Panc1 (cell line): Measurements from ENCODE around the gene OR6C76. TPM values are rescaled to one million over a fixed set of nuclear protein-coding genes. Genes with fewer than 3 reads are reported as not detected.
"Not testable (repeated sequence)": the region's sequence is repeated elsewhere in the genome, so short reads cannot be mapped to it uniquely, and the experiment has no call there.

Experiments
- ATAC-seq: fragments of 200-7000 bp; cut with Tn5 transposase; 2 replicates; pipeline ENCODE4 v1.9.1; 2020; ENCODE audit warnings: mild to moderate bottlenecking, moderate library complexity
- BruUV-seq: library from RNA; stranded (reverse); fragments of 400-500 nt; replicated peaks from 2 replicates; lab custom pipeline; 2021; lab: Mats Ljungman, UMichigan
- CTCF ChIA-PET: fragments of 300-600 bp; sonication (Branson Sonifier 250); formaldehyde crosslinking; loops from one replicate; lab custom pipeline; 2022; ENCODE audit warnings: antibody characterized with exemption; lab: Charles Lee
- POLR2A ChIA-PET: fragments of 300-600 bp; sonication (Branson Sonifier 250); formaldehyde crosslinking; loops from one replicate; lab custom pipeline; 2022; ENCODE audit warnings: antibody characterized with exemption; lab: Charles Lee
- DNase-seq: peaks from one replicate; pipeline ENCODE4 v3.0.0-alpha.2; 2010; ENCODE audit warnings: low read depth, low spot score
- H3K27ac ChIP-seq: 2 replicates; pipeline ENCODE4 v1.5.1; 2011; ENCODE audit warnings: mild to moderate bottlenecking, low read length, inconsistent platforms
- H3K27me3 ChIP-seq: fragments of 200-500 bp; sonication (Bioruptor generic); 2 replicates; pipeline ENCODE4 v1.6.0; 2014; ENCODE audit warnings: low read length, inconsistent platforms; ENCODE audit not compliant: control insufficient read depth, insufficient read depth
- H3K36me3 ChIP-seq: fragments of 200-500 bp; sonication (Bioruptor generic); 2 replicates; pipeline ENCODE4 v1.5.1; 2014; ENCODE audit warnings: inconsistent platforms, mild to moderate bottlenecking, low read length, moderate library complexity; ENCODE audit not compliant: control insufficient read depth, insufficient read depth
- H3K4me1 ChIP-seq: 2 replicates; pipeline ENCODE4 v1.5.1; 2011; ENCODE audit warnings: inconsistent platforms, mild to moderate bottlenecking, low read length, moderate library complexity; ENCODE audit not compliant: control insufficient read depth, insufficient read depth
- H3K4me3 ChIP-seq, 2 experiments: 2 replicates each; pipeline ENCODE4 v1.5.1; 2011 to 2012; ENCODE audit warnings: low read depth in 2 of 2, low read length in 2 of 2, mild to moderate bottlenecking in 2 of 2, inconsistent platforms in 1 of 2, moderate library complexity in 1 of 2
- H3K9me3 ChIP-seq: fragments of 200-500 bp; sonication (Bioruptor generic); 2 replicates; pipeline ENCODE4 v1.5.1; 2014; ENCODE audit warnings: low read depth, mild to moderate bottlenecking, inconsistent platforms, low read length, moderate library complexity; ENCODE audit not compliant: control insufficient read depth, insufficient read depth
- POLR2AphosphoS5 ChIP-seq: IDR thresholded peaks from 2 replicates; pipeline ENCODE4 v1.6.1; 2012; ENCODE audit warnings: mild to moderate bottlenecking, low read depth, low read length, moderate library complexity
- SIN3A ChIP-seq: IDR thresholded peaks from 2 replicates; pipeline ENCODE4 v1.6.1; 2012; ENCODE audit warnings: low read depth, mild to moderate bottlenecking, low read length, moderate library complexity, borderline replicate concordance; ENCODE audit not compliant: insufficient read depth
- TCF7L2 ChIP-seq: IDR thresholded peaks from 2 replicates; pipeline ENCODE4 v1.6.1; 2011; ENCODE audit warnings: mild to moderate bottlenecking, low read depth, low read length, inconsistent platforms
- in situ Hi-C: cut with HindIII; loops from 2 replicates; pipeline ENCODE4 v1.10.0; 2016; ENCODE audit warnings: low sequenced_read_pairs, low pct_unique_long_range_greater_than_20kb
- intact Hi-C: fragments of 100-400 bp; cut with micrococcal nuclease; formaldehyde crosslinking; loops from one replicate; pipeline ENCODE4 v1.10.0; 2022; ENCODE audit not compliant: unreplicated experiment
- total RNA-seq: library from RNA; stranded (reverse); gene quantifications from one replicate; pipeline ENCODE4 v1.2.1, GENCODE V29; 2021; ENCODE audit not compliant: unreplicated experiment
- TF ChIP-seq, protein P1 (sequence below): fragments of 450-650 bp; IDR thresholded peaks from 2 replicates; pipeline ENCODE4 v1.5.1; 2017; ENCODE audit warnings: mild to moderate bottlenecking
- TF ChIP-seq, protein P2 (sequence below), 2 experiments: IDR thresholded peaks; 2 replicates each; pipeline ENCODE4 v1.6.1; 2011 to 2012; ENCODE audit warnings: low read depth in 2 of 2, control low read depth in 1 of 2, low read length in 1 of 2, mild to moderate bottlenecking in 1 of 2, moderate library complexity in 1 of 2; ENCODE audit not compliant: insufficient read depth in 1 of 2

OR6C76 gene
- total RNA-seq, 1 experiment from 2014 or later = not detected

DNA sequence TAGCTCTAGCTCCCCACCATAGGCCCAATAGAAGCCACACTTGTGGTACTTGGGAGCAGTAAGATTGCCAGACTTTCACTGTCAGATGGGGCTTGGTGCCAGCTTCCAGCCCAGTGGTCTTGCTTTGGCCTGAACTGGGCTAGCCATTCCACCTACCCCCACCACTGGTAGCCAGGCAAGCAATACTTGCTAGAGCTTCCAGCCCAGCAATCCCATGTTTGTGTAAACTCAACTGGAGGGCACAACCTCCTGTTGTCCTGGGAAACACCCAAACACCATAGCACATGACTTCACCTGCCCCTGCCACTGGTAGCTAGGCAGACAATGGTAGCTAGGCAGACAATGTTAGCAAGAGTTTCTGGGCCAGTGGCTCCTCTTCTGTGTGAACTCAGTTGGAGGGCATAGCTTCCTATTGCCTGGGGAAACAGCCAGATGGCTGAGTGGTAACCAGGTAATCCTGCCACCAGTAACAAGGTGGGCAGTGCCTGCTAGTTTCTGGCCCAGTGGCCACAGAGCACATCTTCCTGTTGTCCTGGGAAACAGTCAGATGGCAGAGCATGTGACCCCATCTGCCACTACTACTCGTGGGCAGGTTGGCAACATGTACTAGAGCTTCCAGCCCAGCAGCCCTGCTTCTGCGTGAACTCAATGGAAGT lies 5.6 kb upstream of the OR6C76 start:
- DNase-seq (no peak), ATAC-seq (no peak)
- ChIA-PET CTCF (no interaction called here), POLR2A (no interaction called here)
- Histone ChIP-seq H3K27ac (no peak overlapping the region), H3K4me3 (no peak overlapping the region), H3K36me3 (no peaks in the 10 kb centered on the region), H3K9me3 (no peaks in the 10 kb centered on the region), H3K27me3 (peaks cover 3% of the 10 kb centered on the region; the same call in 1 of the 2 replicates), H3K4me1 (no peaks in the 10 kb centered on the region)
- TF ChIP-seq POLR2AphosphoS5 = no peak
- TF ChIP-seq TCF7L2 = no peak
- TF ChIP-seq, protein P1, sequence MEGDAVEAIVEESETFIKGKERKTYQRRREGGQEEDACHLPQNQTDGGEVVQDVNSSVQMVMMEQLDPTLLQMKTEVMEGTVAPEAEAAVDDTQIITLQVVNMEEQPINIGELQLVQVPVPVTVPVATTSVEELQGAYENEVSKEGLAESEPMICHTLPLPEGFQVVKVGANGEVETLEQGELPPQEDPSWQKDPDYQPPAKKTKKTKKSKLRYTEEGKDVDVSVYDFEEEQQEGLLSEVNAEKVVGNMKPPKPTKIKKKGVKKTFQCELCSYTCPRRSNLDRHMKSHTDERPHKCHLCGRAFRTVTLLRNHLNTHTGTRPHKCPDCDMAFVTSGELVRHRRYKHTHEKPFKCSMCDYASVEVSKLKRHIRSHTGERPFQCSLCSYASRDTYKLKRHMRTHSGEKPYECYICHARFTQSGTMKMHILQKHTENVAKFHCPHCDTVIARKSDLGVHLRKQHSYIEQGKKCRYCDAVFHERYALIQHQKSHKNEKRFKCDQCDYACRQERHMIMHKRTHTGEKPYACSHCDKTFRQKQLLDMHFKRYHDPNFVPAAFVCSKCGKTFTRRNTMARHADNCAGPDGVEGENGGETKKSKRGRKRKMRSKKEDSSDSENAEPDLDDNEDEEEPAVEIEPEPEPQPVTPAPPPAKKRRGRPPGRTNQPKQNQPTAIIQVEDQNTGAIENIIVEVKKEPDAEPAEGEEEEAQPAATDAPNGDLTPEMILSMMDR = no peak
- TF ChIP-seq, protein P2, sequence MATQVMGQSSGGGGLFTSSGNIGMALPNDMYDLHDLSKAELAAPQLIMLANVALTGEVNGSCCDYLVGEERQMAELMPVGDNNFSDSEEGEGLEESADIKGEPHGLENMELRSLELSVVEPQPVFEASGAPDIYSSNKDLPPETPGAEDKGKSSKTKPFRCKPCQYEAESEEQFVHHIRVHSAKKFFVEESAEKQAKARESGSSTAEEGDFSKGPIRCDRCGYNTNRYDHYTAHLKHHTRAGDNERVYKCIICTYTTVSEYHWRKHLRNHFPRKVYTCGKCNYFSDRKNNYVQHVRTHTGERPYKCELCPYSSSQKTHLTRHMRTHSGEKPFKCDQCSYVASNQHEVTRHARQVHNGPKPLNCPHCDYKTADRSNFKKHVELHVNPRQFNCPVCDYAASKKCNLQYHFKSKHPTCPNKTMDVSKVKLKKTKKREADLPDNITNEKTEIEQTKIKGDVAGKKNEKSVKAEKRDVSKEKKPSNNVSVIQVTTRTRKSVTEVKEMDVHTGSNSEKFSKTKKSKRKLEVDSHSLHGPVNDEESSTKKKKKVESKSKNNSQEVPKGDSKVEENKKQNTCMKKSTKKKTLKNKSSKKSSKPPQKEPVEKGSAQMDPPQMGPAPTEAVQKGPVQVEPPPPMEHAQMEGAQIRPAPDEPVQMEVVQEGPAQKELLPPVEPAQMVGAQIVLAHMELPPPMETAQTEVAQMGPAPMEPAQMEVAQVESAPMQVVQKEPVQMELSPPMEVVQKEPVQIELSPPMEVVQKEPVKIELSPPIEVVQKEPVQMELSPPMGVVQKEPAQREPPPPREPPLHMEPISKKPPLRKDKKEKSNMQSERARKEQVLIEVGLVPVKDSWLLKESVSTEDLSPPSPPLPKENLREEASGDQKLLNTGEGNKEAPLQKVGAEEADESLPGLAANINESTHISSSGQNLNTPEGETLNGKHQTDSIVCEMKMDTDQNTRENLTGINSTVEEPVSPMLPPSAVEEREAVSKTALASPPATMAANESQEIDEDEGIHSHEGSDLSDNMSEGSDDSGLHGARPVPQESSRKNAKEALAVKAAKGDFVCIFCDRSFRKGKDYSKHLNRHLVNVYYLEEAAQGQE (IDR thresholded peaks at IDR 0.05; ENCODE audit: insufficient read depth in 1 of 2, low read depth in 2 of 2, low read length in 1 of 2) = no peak
- TF ChIP-seq SIN3A = no peak
- in situ Hi-C loops = no loop called here
- no TSS peak for BruUV-seq
- intact Hi-C loops = no loop called here

DNA sequence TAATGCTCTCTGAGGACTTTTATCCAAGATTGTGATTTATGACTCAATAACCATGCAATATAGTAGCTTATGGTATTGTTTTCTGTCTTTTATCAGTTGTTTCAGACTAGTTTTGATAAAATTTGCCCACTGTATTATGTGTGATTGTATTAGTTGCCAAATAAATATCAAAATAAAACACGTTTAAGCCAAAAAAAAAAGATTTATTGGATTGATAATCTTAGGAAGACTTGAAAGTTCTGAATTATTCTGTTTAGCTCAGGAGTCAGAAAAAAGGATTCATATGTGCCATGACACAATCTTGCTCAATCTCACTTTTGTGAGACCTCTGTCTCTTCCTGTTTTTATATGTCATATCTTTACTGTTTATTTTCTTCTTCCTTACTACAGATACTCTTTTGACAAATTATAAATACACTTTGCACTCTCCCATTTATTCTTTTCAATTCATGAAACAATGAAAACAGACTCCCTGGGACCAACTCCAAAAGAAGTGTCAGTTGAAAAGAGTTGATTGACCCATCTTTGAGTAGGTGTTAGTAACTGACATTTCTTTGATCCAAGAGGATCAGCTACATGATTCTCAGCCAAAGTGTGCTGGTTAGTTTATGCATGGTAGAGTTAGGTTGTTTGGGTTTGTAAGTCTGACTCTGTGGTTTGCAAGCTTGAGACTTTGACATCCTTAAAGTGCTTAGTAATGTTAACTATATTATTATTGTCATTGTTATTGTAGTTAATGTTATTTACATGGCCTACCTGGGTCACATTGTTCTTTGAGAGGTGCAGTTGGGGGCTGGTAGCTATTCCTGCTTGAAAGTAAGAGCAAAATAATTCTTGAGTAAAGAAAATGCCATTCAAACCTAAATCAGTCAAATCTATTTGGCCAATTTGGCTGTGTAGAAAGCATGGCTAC lies 2.5 kb downstream of the OR6C76 start:
- TF ChIP-seq TCF7L2 (no peak), SIN3A (no peak), POLR2AphosphoS5 (no peak)
- TF ChIP-seq, protein P2 (IDR thresholded peaks at IDR 0.05; ENCODE audit: insufficient read depth in 1 of 2, low read depth in 2 of 2, low read length in 1 of 2) = no peak
- TF ChIP-seq, protein P1 = no peak
- Histone ChIP-seq H3K36me3 (no peaks in the 10 kb centered on the region), H3K9me3 (no peaks in the 10 kb centered on the region), H3K4me1 (no peaks in the 10 kb centered on the region), H3K27ac (no peak overlapping the region), H3K27me3 (no peaks in the 10 kb centered on the region), H3K4me3 (no peak overlapping the region)
- in situ Hi-C loops (no loop called here), intact Hi-C loops (no loop called here)
- no TSS peak for BruUV-seq
- DNase-seq = no peak
- CTCF ChIA-PET = no interaction called here
- no peak for ATAC-seq
- POLR2A ChIA-PET = no interaction called here

DNA sequence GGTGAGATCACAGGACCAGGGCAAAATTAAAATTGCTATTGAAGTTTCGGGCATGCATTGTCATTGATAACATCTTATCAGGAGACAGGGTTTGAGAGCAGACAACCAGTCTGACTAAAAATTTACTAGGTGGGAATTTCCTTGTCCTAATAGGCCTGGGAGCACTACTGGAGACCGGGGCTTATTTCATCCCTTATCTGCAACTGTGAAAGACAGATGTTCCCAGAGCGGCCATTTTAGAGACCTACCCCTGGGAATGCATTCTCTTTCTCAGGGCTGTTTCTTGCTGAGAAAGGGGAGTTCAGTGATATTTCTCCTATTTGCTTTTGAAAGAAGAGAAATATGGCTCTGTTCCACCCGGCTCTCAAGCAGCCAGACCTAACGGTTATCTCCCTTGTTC lies 15.2 kb downstream of the OR6C76 start:
- intact Hi-C loops, in situ Hi-C loops, BruUV-seq, ATAC-seq, POLR2A ChIA-PET, H3K4me3 ChIP-seq, H3K36me3 ChIP-seq, CTCF ChIA-PET, H3K27me3 ChIP-seq, DNase-seq, H3K27ac ChIP-seq, H3K9me3 ChIP-seq, H3K4me1 ChIP-seq: not testable (repeated sequence)
